GM23338 (cell line): ENCODE measurements around the gene NSD1. TPM values are rescaled to one million over a fixed set of nuclear protein-coding genes. Genes with fewer than 3 reads are reported as not detected.

Experiments used
- ATAC-seq: fragments of 200-7000 bp; cut with Tn5 transposase; 3 replicates; pipeline ENCODE4 v1.9.1; 2020
- DNase-seq: peaks from one replicate; pipeline ENCODE4 v3.0.0-alpha.2; 2015; ENCODE audit warnings: low spot score
- H2AFZ ChIP-seq: fragments of 200-600 bp; sonication (generic); 2 replicates; pipeline ENCODE4 v1.8.0; 2016; ENCODE audit warnings: antibody characterized with exemption, mild to moderate bottlenecking, moderate library complexity
- H3F3A ChIP-seq: fragments of 200-600 bp; sonication (generic); replicated peaks from 2 replicates; pipeline ENCODE4 v1.8.0; 2017; ENCODE audit warnings: antibody characterized with exemption, mixed run types, low read depth
- H3K27ac ChIP-seq: fragments of 200-600 bp; sonication (generic); 2 replicates; pipeline ENCODE4 v1.6.1; 2016; ENCODE audit warnings: low read depth
- H3K27me3 ChIP-seq: fragments of 200-600 bp; sonication (generic); 2 replicates; pipeline ENCODE4 v1.8.0; 2016; ENCODE audit warnings: mild to moderate bottlenecking, mixed run types, moderate library complexity; ENCODE audit not compliant: insufficient read depth
- H3K36me3 ChIP-seq: fragments of 200-600 bp; sonication (generic); 2 replicates; pipeline ENCODE4 v1.8.0; 2016; ENCODE audit warnings: mild to moderate bottlenecking; ENCODE audit not compliant: insufficient read depth
- H3K4me1 ChIP-seq: fragments of 200-600 bp; sonication (generic); 2 replicates; pipeline ENCODE4 v1.8.0; 2016; ENCODE audit warnings: mild to moderate bottlenecking, moderate library complexity; ENCODE audit not compliant: insufficient read depth
- H3K4me2 ChIP-seq: fragments of 200-600 bp; sonication (generic); 2 replicates; pipeline ENCODE4 v1.7.1; 2017; ENCODE audit warnings: mixed run types
- H3K4me3 ChIP-seq: fragments of 200-600 bp; sonication (generic); 2 replicates; pipeline ENCODE4 v1.6.1; 2016; ENCODE audit warnings: mixed run types
- H3K79me2 ChIP-seq: fragments of 200-600 bp; sonication (generic); replicated peaks from 2 replicates; pipeline ENCODE4 v1.8.0; 2017; ENCODE audit warnings: mild to moderate bottlenecking; ENCODE audit not compliant: insufficient read depth
- H3K9me2 ChIP-seq: fragments of 200-600 bp; sonication (generic); 2 replicates; pipeline ENCODE4 v1.8.0; 2017; ENCODE audit not compliant: insufficient read depth
- H4K20me1 ChIP-seq: fragments of 200-600 bp; sonication (generic); replicated peaks from 2 replicates; pipeline ENCODE4 v1.8.0; 2017; ENCODE audit warnings: mild to moderate bottlenecking; ENCODE audit not compliant: insufficient read depth
- H3K27ac Mint-ChIP-seq: 2 replicates; pipeline ENCODE4 v1.8.0; 2020; ENCODE audit warnings: inconsistent platforms, mild to moderate bottlenecking, moderate library complexity, mixed read lengths
- H3K27me3 Mint-ChIP-seq: 3 replicates; pipeline ENCODE4 v1.8.0; 2022; ENCODE audit warnings: low read depth, mild to moderate bottlenecking, moderate library complexity, mixed read lengths, inconsistent platforms; ENCODE audit not compliant: insufficient read depth, poor library complexity
- H3K36me3 Mint-ChIP-seq: 3 replicates; pipeline ENCODE4 v1.8.0; 2021; ENCODE audit warnings: low read depth, mild to moderate bottlenecking, inconsistent platforms, moderate library complexity, mixed read lengths
- H3K4me1 Mint-ChIP-seq: 3 replicates; pipeline ENCODE4 v1.8.0; 2020; ENCODE audit warnings: mild to moderate bottlenecking, inconsistent platforms, mixed read lengths
- H3K4me3 Mint-ChIP-seq: 3 replicates; pipeline ENCODE4 v1.8.0; 2021; ENCODE audit warnings: moderate library complexity, mild to moderate bottlenecking, inconsistent platforms, mixed read lengths
- H3K9me3 Mint-ChIP-seq: 3 replicates; pipeline ENCODE4 v1.8.0; 2020; ENCODE audit warnings: moderate library complexity, mild to moderate bottlenecking, inconsistent platforms, mixed read lengths
- CREB1 ChIP-seq: fragments of 250-450 bp; sonication (Bioruptor Pico); IDR thresholded peaks from 2 replicates; pipeline ENCODE4 v1.5.0; 2020; ENCODE audit warnings: low read depth, mild to moderate bottlenecking, moderate library complexity
- CTCF ChIP-seq, 2 experiments: fragments of 200-600 bp in 1 of 2; sonication (generic) in 1 of 2; conservative IDR thresholded peaks; 2 replicates each; pipeline versions ENCODE4 v1.5.1 to v1.6.1; 2016 to 2017; ENCODE audit warnings: antibody characterized with exemption in 2 of 2, low read depth in 2 of 2, mild to moderate bottlenecking in 2 of 2, moderate library complexity in 1 of 2
- EZH2 ChIP-seq: fragments of 200-600 bp; sonication (generic); IDR thresholded peaks from one replicate; pipeline ENCODE4 v1.8.0; 2017; ENCODE audit warnings: antibody characterized with exemption, mild to moderate bottlenecking, low read depth; ENCODE audit not compliant: unreplicated experiment
- JUNB ChIP-seq: IDR thresholded peaks from one replicate; pipeline ENCODE4 v1.6.1; 2016; ENCODE audit warnings: antibody characterized with exemption; ENCODE audit not compliant: unreplicated experiment
- NANOG ChIP-seq: IDR thresholded peaks from 2 replicates; pipeline ENCODE4 v1.6.1; 2016; ENCODE audit warnings: antibody characterized with exemption, borderline replicate concordance
- POLR2AphosphoS5 ChIP-seq: IDR thresholded peaks from 2 replicates; pipeline ENCODE4 v1.6.1; 2016; ENCODE audit warnings: antibody characterized with exemption, low read depth
- REST ChIP-seq: IDR thresholded peaks from one replicate; pipeline ENCODE4 v1.6.1; 2018; ENCODE audit warnings: antibody characterized with exemption; ENCODE audit not compliant: unreplicated experiment
- ZNF462 ChIP-seq: fragments of 250-450 bp; sonication (Bioruptor Pico); IDR thresholded peaks from 2 replicates; pipeline ENCODE4 v1.5.0; 2020; ENCODE audit warnings: mild to moderate bottlenecking, moderate library complexity
- polyA plus RNA-seq: library from polyadenylated mRNA; unstranded; fragments of >200 nt; fragmentation: Nextera tagmentation; extraction: Ambion mirVana; gene quantifications from 2 replicates; pipeline ENCODE4 v1.2.1, GENCODE V29; 2016
- total RNA-seq: library from RNA; depleted of rRNA; stranded (reverse); fragments of >200 nt; shearing (Covaris generic); gene quantifications from 2 replicates; pipeline ENCODE4 v1.2.3, GENCODE V29; 2014

The NSD1 gene
- total and polyA plus RNA-seq, 2 experiments from 2014 or later: 96.4 to 106 TPM

GRCh38 chr5:177234841-177235240, 101.3 kb downstream of the NSD1 start:
- H3K27ac ChIP-seq: no peak overlapping the region
- H3F3A ChIP-seq: peaks cover 3% of the 10 kb centered on the region; the same call in 1 of the 2 replicates
- no peak overlapping the region for H3K27ac Mint-ChIP-seq
- H3K27me3 Mint-ChIP-seq: peaks cover 10% of the 10 kb centered on the region
- H3K36me3 Mint-ChIP-seq: peaks cover 61% of the 10 kb centered on the region
- H3K9me2 ChIP-seq: no peaks in the 10 kb centered on the region
- no peak overlapping the region for H3K4me3 ChIP-seq
- H3K9me3 Mint-ChIP-seq: no peaks in the 10 kb centered on the region
- H3K4me2 ChIP-seq: no peak overlapping the region
- peaks cover 47% of the 10 kb centered on the region for H4K20me1 ChIP-seq
- TF ChIP-seq JUNB: no peak
- TF ChIP-seq CREB1 (CRISPR knock-in tag): no peak
- no peak for TF ChIP-seq NANOG
- H3K79me2 ChIP-seq: peaks cover 78% of the 10 kb centered on the region
- no peak overlapping the region for H3K4me3 Mint-ChIP-seq
- no peak overlapping the region for H2AFZ ChIP-seq
- H3K4me1 Mint-ChIP-seq: peaks cover 4% of the 10 kb centered on the region; the same call in 2 of the 3 replicates
- peaks cover 39% of the 10 kb centered on the region for H3K36me3 ChIP-seq
- no peaks in the 10 kb centered on the region for H3K27me3 ChIP-seq
- DNase-seq (no peak), ATAC-seq (no peak)
- no peaks in the 10 kb centered on the region for H3K4me1 ChIP-seq

GRCh38 chr5:177241768-177242167, 108.2 kb downstream of the NSD1 start:
- peaks cover 88% of the 10 kb centered on the region for H3K36me3 Mint-ChIP-seq
- H3K79me2 ChIP-seq: peaks cover 55% of the 10 kb centered on the region
- H3K4me1 Mint-ChIP-seq: no peaks in the 10 kb centered on the region

More at GRCh38 chr5:177241768-177242167, 108.2 kb downstream of the NSD1 start:
- H3K9me2 ChIP-seq: no peaks in the 10 kb centered on the region
- no peak overlapping the region for H3K27ac Mint-ChIP-seq
- no peak overlapping the region for H3K27ac ChIP-seq
- no peak overlapping the region for H3K4me2 ChIP-seq
- H4K20me1 ChIP-seq: peaks cover 26% of the 10 kb centered on the region
- H2AFZ ChIP-seq: no peak overlapping the region
- H3K27me3 ChIP-seq: no peaks in the 10 kb centered on the region
- no peaks in the 10 kb centered on the region for H3K9me3 Mint-ChIP-seq
- DNase-seq: no peak
- H3K27me3 Mint-ChIP-seq: peaks cover 8% of the 10 kb centered on the region
- no peaks in the 10 kb centered on the region for H3K4me1 ChIP-seq
- peaks cover 13% of the 10 kb centered on the region for H3F3A ChIP-seq
- no peak overlapping the region for H3K4me3 Mint-ChIP-seq
- no peak for TF ChIP-seq JUNB
- no peak for TF ChIP-seq EZH2
- no peak for TF ChIP-seq ZNF462 (CRISPR knock-in tag)
- no peak for TF ChIP-seq CREB1 (CRISPR knock-in tag)
- TF ChIP-seq REST: no peak
- TF ChIP-seq NANOG: no peak
- no peak for TF ChIP-seq POLR2AphosphoS5
- TF ChIP-seq CTCF (conservative IDR thresholded peaks at IDR 0.05; ENCODE audit: low read depth in 2 of 2): no peak
- H3K36me3 ChIP-seq: peaks cover 47% of the 10 kb centered on the region
- H3K4me3 ChIP-seq: no peak overlapping the region
- ATAC-seq: no peak
